ENCODE results near the gene ADAM8.

GRCh38 chr10:133267293-133267692 lies 9.4 kb downstream of the ADAM8 start:
- TF ChIP-seq CTCF (IDR thresholded peaks at IDR 0.05) (no peak), SIN3A (IDR thresholded peaks at IDR 0.05; ENCODE audit: borderline replicate concordance, insufficient read depth, low read depth, low read length) (no peak)
